GM21360 (cell line): Measurements from ENCODE around the gene SYT9.
A peak's percentile ranks its signal among the peaks of the same experiment; 100 is the strongest.
"Not testable (repeated sequence)": the region's sequence is repeated elsewhere in the genome, so short reads cannot be mapped to it uniquely, and the experiment has no call there.

ENCODE experiments used
- ATAC-seq: cut with Tn5 transposase; IDR thresholded peaks from one replicate; pipeline ENCODE4 v1.9.1; 2021; ENCODE audit warnings: mild to moderate bottlenecking, moderate library complexity; ENCODE audit not compliant: unreplicated experiment

Gene SYT9

DNA sequence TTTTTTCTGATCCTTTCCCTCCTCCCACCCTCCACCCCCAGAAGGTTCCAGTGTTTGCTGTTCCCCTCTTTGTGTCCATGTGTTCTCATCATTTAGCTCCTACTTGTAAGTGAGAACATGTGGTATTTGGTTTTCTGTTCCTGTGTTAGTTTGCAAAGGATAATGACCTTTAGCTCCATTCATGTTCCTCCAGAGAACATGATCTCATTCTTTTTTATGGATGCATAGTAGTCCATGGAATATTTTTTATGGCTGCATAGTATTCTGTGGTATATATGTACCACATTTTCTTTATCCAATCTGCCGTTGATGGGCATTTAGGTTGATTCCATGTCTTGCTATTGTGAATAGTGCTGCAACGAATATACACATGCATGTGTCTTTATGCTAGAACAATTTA lies 83.7 kb downstream of the SYT9 start:
- ATAC-seq = not testable (repeated sequence)

DNA sequence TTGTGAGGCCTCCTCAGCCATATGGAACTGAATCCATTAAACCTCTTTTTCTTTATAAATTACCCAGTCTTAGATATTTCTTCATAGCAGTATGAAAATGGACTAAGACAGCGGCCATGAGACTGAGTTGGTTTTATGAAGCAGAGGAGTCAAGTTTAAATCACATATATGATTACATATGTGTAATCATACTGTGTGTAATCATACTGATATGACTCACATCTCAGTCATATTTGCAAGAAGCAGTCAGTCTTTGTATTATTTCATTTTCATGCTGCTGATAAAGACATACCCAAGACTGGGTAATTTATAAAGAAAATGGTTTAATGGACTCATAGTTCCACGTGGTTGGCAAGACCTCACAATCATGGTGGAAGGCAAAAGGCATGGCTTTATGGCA lies 89.8 kb downstream of the SYT9 start:
- no peak for ATAC-seq

DNA sequence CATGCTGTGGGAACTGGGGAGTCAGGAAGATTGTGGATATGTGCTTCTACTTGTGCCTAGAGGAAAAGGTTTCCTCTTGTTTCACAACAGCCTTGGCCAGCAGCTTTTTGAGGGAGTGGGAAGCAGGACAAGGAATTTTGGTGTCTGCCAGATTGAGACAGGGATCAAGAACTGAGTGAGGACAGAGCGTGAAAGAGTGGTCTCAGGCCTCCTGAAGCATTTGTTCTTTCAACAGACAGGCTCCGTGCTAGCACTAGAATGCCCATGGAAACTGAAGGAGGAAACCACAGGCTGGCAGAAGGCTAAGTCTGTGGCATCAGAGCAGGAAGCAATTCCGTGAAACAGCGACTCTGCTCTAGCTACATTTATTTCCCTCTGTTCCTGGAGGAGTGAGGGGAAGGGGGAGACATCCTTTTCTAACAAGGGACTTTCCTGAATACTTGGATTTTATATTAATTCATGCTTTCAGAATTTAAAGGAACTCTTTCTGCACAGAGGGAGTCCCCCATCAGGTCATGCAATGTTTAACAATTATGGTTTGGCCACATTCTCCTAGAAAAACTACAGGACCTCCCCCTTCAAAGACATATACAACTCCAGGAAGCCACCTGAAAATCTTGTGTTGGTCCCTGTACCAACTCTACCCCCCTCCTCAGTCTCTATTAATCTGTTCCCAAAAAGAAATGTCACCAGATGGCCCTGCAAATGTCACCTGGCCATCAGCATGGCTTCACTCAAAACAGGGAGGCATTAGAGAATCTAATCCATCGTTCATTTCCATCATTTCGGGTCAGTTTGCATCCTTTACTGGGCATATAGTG lies 96.1 kb downstream of the SYT9 start:
- ATAC-seq = no peak

DNA sequence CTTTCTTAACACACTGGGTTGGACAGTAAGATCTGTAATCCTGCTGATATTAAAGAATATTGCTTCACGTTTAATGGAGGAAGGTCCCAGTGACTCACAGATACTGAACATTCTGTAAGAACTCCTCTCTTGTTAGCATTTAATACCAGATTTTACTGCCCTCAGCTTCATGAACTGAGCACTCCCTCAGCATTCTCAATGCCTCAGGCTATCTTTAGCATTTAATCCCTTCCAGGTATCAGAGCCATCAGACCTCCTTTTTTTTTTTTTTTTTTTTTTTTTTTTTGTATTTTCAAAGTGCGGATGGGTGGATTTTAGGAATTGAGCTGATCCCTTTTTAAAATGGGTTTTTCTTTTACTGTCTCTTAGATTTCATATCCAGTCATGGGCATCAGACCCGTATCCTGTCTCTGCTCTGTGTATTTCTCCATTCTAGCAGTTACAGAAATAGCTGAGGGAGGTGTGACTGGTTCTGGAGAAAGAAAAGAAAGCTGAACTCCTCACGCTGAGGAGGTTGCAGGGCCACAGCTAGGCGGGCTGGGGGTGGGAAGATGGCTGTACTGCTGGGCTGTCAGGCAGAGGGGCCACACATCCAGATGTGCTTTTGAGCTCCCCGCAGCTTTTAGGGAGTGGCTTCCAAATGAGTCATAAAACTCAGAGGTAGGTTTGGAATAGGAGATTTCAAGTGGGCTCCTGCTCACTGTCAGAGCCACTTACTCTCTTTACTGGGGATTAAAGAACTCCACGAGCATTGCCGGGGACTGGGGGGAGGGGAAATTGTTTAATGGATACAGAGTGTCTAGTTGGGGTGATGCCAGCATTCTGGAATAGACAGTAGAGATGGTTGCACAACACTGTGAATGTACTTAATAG lies 97.0 kb downstream of the SYT9 start:
- no peak for ATAC-seq

DNA sequence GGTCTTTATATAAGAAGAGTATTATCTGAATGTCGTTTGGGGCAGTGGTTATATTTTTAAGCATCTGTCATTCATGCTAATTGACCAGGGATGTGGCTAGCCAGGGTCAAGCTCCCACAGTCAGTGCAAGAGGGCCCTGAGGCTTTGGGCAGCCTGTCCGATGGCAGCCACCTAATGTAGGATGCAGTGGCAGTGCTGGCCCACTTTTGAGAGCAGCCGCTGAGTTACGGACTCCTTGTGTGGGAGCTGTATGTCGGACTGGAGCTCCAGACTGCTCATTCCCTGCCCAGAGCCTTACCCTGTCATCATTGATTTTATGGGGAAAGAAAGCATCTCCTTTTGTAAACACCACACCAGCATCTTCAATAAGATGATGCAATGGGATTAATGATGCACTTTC lies 99.5 kb downstream of the SYT9 start:
- ATAC-seq = no peak

DNA sequence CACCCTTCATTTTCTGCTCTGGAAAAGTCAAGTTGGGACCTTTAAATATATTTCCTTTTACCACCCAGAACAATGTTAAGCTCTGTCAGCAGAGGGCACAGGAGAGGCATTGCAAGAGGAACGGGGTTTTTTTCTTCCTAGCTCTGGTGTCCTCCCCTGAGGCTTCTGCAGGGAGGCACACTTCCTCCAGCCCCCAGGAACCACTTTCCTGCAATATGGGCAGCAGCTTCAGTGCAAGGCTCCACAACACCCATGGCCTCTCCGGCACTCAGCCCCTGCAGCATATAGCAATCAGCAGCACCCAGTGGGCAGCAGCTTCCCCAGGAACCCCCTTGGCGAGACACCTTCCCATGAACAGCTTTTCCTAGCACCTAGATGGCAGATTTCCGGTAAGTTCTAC lies 101.4 kb downstream of the SYT9 start:
- ATAC-seq = peak; percentile 66

DNA sequence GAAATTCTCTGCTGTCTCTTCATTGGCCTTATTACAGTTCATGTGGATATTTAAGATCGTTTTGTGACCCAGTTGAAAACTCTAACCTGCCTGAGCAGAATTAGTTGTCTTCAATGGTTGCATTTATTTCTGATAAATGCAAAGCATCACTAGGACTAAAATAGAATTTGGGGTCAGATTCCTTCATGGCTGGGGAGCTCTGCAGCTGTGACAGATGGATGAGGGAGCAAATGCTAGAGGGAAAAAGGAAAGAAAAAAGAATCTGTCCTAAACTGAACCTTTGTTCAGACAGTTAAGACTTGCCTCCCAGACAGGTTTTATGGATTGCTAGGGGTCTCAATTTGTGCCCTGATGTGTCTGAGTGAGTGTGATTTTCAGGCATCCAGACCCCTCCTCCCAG lies 113.0 kb downstream of the SYT9 start:
- no peak for ATAC-seq

DNA sequence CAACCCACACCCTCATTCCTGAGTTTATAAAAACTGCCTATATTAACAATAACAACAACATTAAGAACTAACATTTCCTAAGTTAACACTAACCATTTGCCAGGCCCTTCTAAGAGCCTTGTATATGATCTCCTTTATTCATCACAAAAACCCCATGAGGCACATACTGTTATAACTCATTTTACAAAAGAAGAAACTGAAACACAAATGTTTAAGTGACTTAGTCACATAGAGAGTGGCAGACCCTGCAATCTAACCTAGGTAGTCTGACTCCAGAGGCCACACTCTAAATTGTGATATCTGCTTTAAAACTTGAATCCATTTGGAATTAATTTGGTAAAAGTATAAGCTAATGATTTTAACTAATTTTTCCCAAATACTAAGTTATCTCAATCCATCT lies 116.1 kb downstream of the SYT9 start:
- ATAC-seq = no peak

DNA sequence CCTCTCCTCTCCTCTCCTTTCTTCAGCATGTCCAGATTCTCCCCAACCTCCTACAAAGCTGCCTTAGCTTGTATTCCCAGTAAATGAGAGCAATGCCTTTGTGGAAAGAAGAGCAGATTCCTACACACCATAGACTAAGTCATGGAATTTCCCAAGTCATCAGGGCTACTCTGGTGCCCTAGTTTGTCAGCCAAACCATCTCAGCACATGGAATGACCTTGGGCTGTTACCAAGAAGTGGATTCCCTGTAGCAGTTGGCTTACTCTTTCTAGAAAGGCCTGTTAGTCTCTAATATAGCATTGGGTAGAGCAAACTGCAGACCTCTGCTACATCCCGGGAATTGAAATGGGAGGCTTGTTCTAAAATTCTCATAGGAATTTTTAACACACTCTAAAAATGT lies 124.7 kb downstream of the SYT9 start:
- ATAC-seq = no peak

DNA sequence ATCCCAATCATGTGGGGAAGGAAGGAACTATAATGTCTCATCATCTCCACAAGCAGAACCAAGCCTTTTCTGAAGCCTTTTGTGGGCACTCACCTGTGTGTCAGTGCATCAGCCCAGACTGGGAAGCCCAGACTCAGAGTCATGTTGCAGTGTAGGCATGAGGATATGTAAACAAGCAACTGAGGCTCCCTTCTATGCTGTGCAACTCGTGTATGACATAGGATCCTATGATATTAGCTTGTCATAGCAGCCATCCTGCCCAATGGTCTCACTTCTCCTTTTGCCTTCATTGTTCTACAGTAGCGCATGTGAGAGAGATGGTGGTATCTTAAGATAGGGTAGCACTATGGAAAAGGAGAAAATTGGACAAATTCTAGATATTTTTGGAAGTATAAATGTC lies 130.2 kb downstream of the SYT9 start:
- peak; percentile 59 for ATAC-seq

DNA sequence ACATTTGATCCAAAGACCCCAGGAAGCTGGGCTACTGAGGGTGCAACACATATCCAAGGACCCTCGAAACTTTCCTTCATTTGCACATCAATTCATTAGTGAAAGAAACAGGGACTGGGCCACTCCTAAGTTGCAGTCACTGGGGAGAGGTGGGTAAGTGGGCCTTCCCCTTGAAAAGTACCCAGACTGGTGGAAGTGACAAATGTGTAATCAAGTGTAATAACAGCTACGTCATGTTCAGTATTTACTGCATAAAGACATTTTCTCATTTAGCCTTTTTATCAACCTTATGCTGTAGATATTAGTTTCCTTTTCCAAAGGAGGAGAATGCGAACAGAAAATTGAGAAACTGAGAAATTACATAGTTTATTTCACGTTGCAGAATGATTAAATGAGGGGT lies 131.7 kb downstream of the SYT9 start:
- ATAC-seq = no peak

DNA sequence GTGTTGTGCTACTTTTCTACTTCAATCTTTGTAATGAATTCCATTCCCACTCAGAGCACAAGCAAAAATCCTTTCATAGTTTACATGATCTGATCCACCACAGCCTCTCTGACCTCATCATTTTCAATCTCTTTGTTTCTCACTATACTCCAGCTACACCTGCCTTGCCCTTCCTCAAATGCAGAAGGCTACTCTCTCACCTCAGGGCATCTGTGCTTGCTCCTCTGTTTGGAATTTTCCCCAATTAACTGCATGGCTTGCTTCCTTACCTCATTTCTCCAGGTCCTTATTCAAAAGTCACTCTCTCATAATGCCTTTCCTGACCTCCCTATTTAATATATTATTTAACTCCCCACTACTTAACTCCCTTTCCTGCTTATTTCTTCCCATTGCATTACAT lies 133.0 kb downstream of the SYT9 start:
- no peak for ATAC-seq

DNA sequence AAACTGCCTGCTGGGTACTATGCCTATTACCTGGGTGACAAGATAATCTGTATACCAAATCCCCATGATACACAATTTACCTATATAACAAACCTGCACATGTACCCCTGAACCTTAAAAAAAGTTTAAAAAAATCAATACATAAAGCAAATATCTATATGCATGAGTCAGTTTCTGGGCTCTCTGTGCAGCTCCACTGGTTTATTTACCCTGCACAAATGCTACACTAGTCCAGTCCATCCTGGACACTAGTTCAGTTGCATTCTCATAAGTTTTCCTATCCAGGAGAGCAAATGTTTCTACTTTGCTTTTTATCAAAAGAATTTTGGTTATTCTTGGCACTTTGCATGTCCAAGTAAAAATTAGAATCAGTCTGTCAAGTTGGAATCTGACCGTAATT lies 133.8 kb downstream of the SYT9 start:
- no peak for ATAC-seq

DNA sequence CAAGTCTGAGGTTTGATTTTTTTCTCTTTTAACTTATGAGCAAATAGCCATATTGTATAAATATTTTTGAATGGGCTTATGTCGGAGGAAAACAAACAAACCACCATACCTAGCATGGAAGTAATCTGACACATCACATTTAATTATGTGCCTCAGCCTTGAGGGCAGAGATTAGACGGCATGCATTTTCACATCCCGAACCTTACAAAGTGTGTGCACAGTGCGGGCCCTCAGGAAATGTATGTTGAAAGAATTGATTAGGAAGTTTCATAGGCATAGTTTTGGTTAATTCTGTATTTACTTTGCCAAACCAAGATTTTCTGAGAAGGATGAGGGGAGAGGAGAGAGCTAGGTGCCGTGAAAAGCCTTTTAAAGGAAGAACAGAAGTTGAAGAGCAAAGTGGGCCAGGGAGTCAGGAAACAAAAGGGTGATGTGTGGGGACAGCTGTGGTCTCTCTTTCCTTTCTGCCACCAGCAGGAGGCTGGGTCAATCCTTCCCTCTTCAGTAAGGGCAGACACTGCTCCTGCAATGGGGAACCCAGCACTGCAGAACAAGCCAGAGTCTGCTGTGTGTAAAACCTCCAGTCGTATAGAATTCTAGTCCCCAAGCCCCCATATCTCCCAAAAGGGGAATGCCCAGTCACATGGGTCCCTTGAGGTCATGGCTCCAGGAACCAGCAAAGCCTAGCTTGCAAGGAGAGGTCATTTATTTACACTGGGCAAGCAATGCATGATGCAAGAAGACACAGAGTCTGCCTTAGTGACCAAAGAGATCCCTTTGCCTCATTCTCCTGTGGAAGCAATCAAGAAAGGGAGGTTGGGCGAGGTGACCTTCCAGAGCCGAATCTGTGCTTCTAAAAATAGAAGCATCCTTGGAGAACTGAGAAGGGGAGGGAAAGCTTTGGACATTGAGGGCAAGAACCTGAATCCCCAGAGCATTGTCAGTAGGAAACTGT lies 162.5 kb downstream of the SYT9 start:
- ATAC-seq = no peak

DNA sequence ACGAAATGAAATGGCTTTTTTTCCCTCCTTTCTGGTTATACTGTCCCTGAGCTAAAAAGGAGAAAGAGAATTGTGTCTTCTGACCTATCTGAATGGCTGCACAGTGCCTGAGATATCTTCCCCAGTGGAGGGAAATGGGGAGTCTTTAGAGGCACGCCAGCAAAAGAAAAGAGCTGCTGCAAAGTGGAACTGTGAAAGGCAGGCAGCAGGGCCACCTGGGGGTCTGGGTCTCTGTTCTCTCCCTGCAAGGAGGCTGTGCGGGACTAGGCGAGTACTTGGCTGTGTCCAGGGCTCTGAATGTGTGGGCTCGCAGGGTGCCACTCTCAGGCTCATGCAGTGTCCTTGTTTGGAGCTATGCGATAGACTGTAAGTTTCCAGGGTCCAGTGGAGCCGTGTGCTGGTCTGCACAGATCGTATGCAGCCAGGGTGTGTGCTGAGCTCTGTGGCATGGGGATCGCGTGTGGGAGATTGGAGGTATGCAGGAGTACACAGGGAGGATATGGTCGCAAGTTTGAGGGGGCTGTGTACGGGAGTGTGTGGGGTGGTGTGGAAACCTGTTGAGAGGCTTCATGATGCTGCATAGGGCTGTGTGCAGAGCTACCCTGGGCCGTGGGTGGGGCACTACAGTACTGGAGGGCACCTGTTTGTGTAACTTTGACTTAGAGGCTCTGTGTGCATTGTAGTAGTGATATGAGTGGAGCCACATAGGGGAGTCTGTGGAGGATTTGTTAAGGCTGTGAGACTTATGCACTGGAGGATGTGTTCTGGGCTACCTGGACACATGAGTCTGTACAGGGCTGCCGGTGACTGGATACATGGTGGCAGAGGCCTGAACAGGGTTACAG lies 163.5 kb downstream of the SYT9 start:
- no peak for ATAC-seq

DNA sequence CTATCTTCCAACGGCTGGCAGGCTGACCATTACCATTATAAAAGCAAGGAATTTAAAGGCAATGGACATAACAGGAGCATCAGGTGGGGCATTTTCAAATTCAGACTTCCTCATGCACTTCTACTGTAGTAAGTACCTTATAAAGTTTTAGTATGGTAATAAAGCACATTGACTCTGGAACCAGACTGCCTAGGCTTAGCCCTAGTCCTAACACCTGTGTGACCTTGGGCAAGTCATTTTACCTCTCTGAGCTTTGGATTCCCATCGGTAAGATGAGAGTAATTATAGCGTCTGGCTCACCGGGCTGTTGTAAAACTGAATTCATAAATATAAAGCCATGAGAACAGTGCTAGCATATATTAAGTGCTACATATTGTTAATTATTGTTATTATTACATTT lies 164.4 kb downstream of the SYT9 start:
- no peak for ATAC-seq

DNA sequence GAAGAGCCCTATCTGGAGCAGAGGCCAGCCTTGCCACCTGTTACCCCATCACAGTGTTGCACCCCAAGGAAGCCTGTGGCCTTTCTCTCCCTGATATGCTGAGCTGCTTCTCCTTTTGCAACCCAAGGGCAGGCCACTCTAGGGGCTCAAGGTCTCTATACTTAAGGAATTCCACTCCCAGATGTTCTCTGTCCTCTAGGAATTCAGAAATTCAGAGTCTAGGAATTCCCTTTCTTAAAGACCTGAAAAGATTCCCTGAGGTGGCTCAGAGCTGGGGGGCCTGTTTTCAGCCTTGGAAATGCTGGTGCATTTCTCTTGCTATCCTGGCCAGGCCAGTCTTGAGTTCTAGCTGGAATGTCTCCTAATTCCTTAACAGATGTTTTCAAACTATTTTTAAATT lies 165.6 kb downstream of the SYT9 start:
- ATAC-seq = no peak

DNA sequence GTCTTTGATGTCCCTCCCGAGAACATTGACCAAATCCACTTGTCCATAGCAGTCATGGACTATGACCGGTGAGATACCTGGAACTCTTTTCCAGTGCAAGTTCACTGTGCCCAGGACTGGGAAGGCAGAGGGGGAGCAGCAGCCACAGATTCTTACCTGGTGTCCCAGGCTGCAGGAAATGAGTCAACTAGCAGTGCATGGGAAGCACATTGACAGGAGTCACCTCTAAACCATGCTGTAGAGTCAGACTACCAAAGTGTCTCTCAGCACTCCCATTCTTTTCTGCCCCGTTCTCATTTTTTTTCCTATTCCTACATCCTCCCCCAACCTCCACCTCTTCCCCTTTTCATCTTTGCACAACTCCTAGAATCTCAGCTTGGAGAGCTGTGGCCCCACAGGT lies 166.4 kb downstream of the SYT9 start:
- no peak for ATAC-seq

DNA sequence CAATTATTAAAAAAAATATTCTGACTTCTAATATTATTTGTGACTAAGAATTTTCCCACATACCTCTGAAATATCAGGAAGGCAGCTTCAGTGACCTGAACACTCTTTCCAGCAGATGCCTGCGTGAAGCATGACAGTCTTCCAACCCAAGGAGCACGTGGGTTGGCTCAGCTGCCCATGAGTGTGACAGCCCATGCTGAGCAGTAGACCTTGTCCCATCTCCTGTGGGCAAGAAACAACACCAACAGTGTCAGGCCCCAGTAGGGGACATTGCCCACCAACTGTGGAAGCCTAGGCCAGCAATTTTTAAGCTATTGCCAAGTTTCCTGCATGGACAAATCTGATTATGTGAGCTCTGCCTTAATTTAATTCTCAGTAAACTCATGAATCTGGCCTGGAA lies 167.2 kb downstream of the SYT9 start:
- no peak for ATAC-seq

DNA sequence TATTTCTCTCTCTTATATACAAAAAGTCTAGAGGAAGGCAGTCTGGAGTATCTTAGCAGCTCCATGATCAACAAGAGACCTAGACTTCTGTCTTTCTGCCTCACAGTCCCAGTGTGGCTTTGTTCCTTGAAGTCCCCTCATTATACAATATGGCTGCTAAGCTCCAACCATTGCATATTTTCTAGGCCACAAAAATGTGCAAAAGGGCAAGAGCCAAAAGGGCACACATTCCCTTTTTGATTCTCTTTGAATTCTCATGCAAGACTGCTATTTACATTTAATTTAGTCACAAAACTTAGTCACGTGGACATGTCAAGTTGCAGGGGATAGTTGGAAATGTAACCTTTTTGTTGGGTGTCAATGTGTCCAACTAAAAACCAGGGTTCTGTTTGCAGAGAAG lies 169.4 kb downstream of the SYT9 start:
- no peak for ATAC-seq
